Hematopoietic multipotent progenitor cell (in vitro differentiated cells): ENCODE results near the gene CAMK1D. TPM values are rescaled to one million over a fixed set of nuclear protein-coding genes. Genes with fewer than 3 reads are reported as not detected.
A peak's percentile ranks its signal among the peaks of the same experiment; 100 is the strongest.
"Not testable (repeated sequence)": the region's sequence is repeated elsewhere in the genome, so short reads cannot be mapped to it uniquely, and the experiment has no call there.

Source experiments
- DNase-seq, 3 donors: peaks; one replicate each; pipeline ENCODE4 v3.0.0-alpha.2; 2011 to 2015; ENCODE audit warnings: low read depth in 2 of 3, low spot score in 2 of 3
- total RNA-seq: library from RNA; depleted of rRNA; stranded (reverse); fragments of >200 nt; gene quantifications from one replicate; pipeline ENCODE4 v1.2.3, GENCODE V29; 2012

Gene CAMK1D
- total RNA-seq, 1 donor = 25.6 TPM

DNA sequence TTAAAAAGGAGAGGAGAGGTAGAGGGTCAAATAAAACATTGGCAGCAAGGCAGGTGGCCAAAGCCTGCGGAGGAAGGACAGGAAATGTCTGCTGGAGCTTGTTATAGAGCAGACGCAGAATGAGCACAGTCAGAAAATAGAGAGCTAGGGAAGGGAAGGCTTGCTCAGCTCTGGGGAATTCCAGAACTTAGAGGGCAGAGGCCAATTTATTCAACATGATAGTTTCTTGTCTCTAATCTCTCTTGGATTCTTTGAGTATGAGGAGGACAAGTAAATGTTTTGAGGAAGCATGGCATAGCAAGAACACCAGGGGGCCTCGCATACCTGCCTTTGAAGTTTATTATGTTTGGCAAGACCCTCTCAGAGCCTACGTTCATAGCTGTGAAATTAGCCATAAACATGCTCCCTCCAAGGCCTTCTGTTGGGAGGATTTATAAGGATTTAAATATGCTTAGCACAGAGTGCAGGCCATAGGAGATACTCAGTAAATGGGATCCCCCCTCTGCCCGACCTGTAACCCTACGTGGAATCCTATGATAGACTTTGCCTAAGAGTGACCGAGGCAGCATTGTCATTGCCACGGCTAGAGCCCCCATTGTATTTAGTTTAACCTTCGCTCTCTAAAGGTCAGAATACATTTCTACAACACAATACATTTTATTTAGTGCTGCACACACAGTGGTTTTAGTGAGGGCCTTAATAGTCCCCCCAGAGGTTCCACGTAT is 358.3 kb downstream of the CAMK1D start:
- peak in 2 of 3 donors; percentile 60 to 73 for DNase-seq

DNA sequence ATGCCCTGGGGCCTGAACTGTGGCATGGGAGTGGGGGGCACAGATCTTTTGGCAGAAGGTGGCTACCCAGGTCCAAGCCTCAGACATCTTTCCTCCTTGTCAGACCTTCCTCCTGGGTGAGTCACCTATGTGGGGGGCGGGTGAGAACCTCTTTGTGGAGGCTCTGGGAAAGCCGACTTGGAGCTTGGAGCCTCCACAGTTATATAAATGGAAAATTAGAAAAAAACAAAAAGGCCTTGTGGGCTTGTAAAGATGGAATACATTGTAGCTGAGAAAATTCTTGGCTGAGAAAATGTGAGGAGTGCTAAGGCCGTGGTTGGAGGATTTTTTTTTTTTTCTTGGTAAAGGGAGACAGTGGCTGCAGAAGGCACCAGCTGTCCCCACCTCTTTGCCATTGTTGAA is 359.7 kb downstream of the CAMK1D start:
- no peak for DNase-seq

DNA sequence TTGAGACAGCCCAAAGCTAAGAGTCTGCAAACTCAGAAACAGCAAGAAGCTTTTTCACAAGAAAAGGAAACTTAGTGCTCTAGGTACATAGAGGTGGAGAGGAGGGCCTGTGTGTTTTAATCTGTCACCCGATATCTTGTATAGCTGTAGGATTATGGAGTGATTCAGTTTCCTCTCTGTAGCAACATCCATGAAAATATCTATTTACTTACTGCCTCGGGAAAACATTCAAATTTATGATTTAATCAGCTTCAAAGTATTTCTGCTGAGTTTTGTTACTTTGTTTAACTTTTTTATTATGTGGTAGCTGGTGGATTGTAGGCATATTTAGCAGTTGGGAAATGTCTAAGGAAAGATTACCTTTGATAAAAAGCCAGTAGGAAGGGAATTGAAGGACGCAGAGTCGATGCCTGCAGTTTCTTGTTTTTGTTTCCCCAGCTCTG is 360.2 kb downstream of the CAMK1D start:
- no peak for DNase-seq

DNA sequence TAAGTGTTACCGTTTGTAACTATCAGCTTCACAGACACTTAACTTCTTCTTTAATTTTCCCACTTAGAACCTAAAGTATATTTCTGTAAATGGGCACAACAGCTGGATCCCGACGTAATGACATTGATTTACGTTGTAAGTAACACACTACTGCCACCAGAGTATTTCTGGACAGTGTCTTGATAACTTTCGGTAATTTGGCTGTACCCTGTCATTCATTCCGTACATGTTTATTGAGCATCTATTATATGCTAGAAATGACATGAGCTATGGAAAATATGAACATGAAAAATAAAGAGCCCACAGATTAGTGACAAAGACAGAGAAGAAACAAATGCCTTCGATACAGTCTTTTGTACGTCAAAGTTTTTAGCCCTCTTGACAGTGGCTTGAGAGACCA is 360.8 kb downstream of the CAMK1D start:
- no peak for DNase-seq

DNA sequence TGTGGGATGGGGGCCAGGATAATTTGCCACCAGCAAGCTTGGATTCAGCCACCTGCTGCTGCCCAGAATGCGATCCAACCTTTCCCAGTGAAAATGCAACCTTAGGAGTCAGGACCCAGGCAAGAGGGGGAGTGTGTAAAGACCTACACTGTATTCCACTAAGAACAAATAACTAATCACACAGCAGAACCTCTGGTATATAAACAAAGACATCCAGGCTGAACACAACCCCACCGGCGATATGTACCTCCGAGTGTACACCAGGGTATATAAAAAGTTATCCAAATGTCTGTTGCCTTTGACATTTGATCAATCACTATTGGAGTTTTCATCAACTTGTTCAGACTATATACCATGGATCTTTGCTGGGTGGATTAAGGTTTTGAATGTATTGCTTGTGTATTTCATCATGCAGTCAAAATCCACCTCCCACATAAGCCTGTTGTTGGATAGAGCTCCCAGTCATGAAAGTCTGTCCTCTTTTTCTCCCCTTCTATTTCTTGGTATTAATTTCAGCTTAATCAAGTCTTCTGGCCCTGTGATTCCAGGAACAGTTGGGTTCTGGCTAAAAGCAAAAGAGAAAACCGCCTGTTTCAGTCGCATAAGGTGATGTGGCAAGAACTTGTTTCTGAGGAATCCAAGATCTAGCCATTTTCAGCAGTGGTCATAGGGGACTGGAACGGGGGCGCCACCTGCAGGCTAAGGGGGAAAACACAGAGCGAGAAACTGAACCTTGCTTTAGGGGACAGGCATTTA is 361.4 kb downstream of the CAMK1D start:
- DNase-seq = peak; percentile 44 to 88 (median 69)

DNA sequence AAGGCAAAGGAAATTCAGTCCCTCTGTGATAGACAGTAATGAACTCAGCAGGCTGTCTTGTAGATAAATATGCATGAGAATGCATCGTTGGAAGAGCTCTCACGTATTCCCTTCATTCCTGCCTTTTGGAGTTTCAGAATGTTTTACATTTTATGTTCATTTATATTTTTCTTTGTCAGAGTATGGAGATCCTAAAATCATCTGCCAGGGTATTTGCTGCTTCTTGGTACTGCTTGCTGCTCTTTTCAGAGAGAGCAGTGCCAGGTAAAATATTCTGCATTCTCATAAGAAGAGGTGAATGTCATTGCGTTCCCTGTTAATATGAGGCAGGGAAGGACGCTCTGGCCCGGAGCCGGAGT is 362.0 kb downstream of the CAMK1D start:
- DNase-seq = no peak

DNA sequence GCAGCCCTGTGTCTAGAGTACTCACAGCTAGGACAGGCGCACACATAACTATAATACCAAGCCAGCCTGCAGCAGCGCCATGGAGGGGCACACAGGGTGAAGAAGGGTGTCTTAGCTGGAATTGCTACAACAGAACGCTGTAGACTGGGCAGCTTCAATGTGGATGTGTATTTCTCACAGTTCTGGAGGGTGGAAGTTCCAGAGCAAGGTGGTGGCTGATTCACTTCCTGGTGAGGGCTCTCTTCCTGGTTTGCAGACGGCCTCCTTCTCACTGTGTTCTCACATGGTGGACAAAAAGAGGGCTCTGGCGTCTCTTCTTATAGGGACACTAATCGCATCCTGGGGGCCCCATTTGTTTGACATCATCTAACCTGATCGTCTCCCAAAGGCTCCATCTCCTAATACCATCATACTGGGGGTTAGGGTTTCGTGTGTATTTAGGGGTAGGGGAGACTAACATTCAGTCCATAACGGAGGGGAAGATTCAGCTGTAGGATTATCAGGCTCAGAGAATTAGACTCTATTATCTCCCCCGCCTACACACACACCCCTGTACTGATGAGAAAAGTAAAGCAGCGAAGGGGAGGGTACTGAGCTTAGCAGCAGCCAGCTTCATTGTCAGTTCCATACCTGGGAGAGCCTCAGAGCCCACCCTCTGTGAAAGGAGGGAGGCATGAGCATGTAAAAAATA is 363.1 kb downstream of the CAMK1D start:
- no peak for DNase-seq

DNA sequence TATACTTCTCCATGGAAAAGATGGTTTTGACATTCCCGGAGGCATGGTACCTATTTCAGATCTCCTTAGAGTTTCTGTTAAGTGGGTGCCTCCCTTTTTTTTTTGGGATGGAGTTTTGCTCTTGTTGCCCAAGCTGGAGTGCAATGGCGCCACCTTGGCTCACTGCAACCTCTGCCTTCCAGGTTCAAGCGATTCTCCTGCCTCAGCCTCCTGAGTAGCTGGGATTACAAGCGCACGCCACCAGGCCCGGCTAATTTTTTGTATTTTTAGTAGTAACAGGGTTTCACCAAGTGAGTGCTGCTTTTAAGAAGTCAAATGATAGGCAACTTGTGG is 363.6 kb downstream of the CAMK1D start:
- not testable (repeated sequence) for DNase-seq

DNA sequence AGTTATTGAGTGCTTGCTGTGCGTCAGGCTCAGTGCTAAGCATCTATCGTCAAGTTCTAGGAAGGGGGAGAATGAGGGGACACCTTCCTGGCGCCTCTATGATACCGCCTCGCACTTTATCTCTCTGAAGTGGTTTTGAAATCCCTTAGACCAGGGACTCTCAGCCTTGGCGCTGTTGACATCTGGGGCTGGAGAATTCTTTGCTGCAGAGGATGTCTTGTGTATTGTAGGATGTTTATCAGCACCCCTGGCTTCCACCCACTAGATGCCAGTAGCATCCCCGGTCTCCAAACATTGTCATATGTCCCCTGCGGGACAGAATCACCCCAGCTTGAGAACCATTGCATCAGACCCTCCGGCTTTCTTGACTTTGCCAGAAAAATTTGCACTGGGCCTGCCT is 366.7 kb downstream of the CAMK1D start:
- DNase-seq = no peak

DNA sequence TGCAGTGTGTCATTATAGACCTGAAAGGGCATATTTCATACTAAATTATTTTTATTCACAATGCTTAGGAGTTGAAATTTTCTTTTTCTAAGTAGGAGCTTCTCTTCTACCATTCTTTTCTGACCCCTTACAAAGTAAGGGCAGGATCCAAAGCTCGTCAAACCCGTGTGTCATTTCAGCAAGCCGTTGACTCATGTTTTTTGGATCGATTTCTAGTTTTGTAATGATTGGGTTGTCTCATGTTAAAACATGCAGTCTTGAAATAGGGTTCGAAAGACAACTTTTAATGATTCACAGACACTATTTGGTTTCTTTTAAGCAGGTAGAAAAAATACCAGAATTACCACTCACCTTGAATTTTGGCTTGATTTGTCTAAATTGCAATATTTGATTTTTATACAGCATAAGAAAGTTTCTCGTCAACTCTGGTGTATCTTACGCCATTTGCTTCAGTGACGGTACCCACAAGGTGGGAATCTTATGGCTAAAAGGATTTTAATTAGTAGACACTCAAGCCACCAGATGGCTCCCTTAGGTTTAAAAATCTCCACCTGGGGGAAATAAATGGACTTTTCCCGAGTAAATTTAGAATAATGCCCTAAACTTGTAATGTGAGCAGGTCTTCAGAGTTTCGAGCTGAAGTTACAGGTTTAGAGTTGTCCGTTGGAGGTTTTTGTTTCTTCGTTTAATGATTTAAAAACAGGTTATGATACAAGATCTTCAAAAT is 368.8 kb downstream of the CAMK1D start:
- DNase-seq = no peak

DNA sequence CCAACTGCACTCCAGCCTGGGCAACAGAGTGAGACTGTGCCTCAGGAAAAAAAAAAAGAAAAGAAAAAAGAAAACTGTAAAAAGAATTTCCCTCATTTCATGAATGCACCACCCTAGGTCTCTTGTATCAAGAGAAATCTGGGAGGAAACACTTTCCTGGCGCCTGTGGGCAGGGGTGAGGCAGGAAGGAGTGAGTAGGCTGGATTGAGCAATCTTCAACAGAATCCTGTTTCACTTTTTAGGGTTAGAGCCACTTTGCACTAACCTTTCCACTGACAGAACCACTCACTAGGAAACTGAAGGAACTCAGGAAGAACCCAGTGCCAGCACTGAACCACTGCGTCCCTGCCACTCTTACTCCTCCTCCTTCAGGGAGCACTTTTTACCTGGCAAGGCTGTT is 370.0 kb downstream of the CAMK1D start:
- DNase-seq = no peak

DNA sequence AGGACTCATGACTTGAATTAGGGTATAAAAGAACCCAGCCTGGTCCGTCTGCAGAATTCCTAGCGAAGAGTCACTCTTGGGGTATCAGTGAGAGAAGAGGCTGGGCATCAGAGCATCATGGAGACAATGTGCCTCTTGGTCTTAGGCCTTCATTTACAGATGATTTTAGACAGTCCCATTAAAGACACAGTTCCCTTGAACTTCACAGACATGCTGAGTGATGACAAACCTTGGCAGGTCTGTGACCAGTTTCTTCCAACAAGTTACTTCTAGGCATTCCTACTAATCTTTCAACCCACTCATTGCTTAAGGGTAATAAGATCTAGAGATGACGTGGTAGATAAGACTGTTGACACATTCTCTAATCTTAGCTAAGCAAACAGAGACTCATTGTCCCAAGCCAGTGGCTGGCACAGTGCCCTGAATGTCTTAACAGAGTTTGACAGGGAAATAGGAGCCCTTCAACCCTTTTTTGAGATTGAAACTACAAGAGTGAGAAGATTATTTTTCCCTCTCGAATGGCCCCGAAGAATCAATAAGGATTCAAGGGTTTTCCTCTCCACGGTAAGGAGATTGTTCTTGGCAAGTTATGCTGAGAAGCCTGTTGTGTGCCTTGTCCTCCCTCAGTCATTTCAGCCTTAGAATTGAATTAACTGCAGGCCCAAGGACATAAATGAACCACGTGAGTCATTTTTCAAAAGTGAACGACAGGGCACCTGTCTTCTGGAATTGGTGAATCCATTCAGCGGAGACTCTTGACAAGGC is 371.1 kb downstream of the CAMK1D start:
- no peak for DNase-seq

DNA sequence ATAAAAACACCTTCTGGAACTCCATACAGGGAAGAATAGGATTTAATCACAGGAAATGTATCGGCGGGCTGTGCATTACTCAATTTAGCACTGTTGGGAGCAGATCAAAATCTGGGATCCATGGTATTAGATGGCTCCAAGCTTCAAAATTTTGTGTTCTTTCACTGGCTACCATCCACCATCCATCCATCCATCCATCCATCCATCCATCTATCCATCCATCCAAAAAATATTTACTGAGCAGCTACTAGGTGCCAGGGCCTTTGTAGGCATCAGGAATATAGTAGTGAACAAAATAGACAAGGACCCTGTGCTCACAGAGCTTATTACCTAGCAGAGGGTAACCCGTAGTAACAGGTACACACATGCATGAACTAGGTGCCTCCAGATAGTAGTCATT is 372.0 kb downstream of the CAMK1D start:
- no peak for DNase-seq

DNA sequence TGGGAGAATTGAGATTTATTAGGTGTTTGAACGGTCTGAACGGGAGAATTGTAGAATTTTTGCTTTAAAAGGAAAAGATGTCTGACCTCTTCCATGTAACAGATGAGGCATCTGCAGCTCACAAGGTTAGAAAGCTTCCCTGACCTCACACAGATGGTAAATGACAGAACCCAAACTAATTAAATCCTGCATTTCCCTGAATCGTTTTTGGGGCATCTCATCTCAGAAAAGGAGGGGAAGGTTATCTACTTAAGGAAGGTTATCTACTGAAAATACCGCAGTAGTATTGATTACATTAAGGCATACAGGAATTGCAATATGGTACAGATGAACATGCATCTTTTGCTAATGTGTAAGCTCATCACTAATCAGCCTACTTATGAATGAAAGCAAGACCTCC is 373.9 kb downstream of the CAMK1D start:
- no peak for DNase-seq

DNA sequence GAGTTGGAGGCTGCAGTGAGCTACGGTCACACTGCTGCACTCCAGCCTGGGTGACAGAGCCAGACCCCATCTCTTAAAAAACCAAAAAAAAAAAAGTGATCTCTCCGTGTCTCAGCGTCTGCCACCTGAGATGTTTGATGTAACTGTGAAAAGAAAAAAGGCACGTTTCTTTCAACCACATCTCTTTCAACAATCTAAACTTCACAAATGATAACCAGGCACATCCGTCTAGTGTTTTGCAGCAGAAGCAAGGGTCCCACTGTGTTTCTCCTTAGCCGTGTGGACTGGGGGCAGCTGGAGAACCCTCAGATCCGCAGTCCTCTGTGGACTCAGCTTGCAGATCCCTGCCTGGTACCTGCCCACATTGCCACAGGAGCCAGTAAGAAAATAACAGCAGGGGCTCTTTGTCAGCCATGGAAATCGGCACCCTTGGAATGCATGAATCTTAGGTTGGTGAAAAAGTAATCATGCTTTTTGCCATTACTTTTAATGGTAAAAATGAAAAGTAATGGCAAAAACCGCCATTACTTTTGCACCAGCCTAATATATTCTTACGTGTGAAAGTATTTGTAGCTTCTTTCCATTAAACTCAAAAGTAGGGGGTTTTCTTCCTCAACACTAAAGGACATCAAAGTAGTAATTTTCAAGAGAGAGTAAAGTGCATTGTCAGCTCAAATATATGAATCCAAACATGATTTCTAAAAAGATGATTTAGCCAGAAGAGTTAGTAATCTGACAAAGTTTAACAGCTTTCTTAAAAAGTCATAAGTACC is 375.6 kb downstream of the CAMK1D start:
- DNase-seq = no peak

DNA sequence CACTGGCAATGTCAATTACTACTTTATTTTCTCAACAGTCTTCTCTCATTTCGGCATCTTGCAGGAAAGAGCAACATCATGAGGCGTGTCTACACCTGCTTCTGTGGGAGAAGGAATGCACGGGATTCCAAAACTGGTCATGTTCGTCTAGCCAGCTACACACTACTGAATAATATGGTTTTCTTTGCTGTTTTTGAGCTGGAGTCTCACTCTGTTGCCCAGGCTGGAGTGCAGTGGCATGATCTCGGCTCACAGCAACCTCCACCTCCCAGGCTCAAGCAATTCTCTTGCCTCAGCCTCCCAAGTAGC is 376.2 kb downstream of the CAMK1D start:
- not testable (repeated sequence) for DNase-seq

DNA sequence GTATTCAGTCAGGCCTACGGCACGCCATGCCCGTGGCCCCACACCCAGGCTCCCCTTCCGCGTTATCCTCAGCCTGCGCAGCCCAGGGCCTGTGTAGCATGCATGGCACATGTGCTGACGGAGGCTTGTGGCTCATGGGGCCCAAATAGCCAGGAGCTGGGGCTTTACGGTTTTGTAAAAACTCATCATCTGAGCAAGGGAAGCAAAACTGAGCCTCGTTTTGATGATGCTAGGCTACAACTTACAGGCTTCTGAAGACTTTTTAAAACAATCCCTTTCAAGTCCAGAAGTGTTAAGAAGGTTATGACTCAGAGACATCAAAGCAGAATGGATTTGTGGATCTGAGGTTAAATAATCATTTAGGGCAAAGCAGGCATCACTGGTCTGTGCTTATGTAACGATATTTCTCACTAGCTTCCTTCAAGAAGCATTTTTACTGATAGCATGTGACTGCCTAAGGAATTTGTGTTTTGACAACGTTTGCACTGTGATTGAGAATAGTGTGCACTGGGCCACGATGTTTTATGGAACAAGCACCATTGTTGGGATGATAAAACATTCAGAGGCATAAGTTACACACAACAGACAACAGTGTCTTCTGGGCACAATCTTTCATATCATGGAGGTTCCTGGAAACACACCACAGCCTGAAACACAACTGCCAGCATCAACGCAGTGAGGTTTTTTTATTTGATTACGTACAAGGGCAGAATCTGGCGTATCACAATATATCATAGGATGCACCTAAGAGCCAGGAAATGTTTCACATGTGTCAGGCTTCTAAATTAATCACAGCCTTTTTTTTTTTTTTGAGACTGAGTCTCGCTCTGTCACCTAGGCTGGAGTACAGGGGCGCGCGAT is 377.9 kb downstream of the CAMK1D start:
- DNase-seq = no peak

DNA sequence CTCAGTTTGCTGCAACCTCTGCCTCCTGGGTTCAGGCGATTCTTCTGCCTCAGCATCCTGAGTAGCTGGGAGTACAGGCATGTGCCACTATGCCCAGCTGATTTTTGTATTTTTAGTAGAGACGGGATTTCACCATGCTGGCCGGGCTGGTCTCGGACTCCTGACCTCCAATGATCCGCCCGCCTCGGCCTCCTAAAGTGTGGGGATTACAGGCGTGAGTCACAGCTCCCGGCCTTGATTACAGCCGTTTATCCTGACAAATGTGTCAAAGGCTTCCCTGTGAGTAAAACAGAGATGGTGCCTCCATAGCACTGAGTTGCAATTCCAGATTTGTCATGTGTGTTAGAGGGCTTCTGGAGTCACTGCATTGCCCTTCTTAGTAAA is 378.5 kb downstream of the CAMK1D start:
- no peak for DNase-seq

DNA sequence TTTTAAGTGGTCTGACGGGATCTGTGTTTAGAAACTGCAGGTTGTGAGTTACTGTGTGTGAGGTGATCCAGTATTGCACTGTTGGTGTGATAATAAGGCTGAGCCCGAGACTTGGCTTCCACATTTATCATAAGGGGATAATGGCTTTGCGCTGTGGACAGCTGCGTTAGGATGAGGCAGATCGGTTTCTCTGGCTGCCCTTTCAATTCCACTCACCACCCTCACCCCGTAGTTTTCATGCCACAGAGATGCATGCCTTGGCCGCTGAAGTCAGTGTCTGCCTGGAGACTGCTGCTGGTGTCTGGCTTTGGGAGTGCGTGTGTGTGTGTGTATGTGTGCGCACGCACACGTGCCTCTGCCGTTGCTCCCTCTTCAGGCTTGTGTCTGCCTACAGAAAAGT is 379.1 kb downstream of the CAMK1D start:
- DNase-seq = no peak
